SU-DHL-6 (cell line): Measurements from ENCODE around the gene ACER3.

ENCODE experiments used
- EZH2phosphoT487 ChIP-seq: fragments of 200-600 bp; sonication (generic), shearing (Covaris generic); conservative IDR thresholded peaks from 2 replicates; pipeline ENCODE4 v1.6.1; 2018; ENCODE audit warnings: mild to moderate bottlenecking, antibody characterized with exemption, low read length, moderate library complexity, mixed read lengths
- TF ChIP-seq, protein P1 (sequence below): fragments of 200-600 bp; sonication (generic); IDR thresholded peaks from one replicate; pipeline ENCODE4 v1.5.1; 2017; ENCODE audit warnings: antibody characterized with exemption, mild to moderate bottlenecking, low read length, moderate library complexity; ENCODE audit not compliant: insufficient read depth, poor library complexity, severe bottlenecking

DNA sequence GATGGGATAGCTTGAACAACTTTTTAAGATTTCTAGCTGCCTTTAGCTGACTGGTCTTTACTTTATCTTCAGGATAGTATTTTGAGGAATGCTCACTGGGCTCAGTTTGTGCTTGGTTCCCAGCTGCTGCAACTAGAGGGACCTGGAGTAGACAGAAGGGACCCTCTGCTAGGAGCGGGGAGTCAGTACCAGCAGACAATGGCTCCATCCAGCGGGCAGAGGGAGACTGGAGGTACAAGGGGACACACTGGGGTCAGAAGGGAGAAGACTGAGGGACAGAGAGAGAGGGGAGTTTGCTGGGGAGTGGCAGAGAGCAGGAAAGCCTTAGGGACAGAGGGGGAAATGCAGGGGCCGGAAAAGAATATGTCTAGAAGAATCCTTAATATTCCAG lies 22.0 kb upstream of the ACER3 start:
- TF ChIP-seq, protein P1, sequence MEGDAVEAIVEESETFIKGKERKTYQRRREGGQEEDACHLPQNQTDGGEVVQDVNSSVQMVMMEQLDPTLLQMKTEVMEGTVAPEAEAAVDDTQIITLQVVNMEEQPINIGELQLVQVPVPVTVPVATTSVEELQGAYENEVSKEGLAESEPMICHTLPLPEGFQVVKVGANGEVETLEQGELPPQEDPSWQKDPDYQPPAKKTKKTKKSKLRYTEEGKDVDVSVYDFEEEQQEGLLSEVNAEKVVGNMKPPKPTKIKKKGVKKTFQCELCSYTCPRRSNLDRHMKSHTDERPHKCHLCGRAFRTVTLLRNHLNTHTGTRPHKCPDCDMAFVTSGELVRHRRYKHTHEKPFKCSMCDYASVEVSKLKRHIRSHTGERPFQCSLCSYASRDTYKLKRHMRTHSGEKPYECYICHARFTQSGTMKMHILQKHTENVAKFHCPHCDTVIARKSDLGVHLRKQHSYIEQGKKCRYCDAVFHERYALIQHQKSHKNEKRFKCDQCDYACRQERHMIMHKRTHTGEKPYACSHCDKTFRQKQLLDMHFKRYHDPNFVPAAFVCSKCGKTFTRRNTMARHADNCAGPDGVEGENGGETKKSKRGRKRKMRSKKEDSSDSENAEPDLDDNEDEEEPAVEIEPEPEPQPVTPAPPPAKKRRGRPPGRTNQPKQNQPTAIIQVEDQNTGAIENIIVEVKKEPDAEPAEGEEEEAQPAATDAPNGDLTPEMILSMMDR, result no peak
- TF ChIP-seq EZH2phosphoT487, result no peak
